ENCODE data around the gene QRICH1.

QRICH1 gene

GRCh38 chr3:49032646-49033304, 61.1 kb downstream of the QRICH1 start:
- DNase-seq, result no peak

DNA sequence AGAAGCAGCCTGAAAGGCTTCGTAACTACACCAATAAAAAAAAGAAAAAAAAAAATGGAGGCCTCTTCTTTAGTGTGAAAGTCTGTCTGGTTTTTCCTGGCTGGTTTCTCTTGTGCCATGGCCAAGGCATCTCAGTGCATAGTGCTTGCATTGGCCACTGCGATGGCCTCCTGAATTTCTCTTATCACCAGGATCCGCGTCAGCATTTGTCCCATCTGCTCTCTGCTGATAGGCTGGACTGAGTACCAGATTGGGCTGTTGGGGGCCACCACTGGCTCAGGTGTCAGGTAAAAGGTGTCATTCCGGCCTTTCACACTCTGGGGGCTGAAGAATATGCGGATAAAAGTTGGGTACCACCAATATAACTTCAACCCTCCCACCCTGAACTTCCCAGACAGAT, 63.5 kb downstream of the QRICH1 start:
- no peak for DNase-seq

DNA sequence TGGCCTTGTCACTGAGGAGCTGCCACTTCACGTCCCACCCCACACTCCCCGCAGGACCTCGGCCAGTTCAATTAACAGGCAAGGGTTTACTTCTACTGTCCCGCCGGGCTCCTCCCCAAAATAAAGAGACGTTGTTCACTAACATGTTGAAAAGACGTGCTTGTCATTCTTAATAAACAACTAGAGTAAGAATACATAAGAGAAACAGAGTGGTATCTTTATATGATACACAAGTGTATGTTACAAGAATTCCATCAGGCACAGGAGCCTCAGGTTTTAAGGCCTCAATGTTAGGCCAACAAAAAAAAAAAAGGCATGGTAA, 64.3 kb downstream of the QRICH1 start:
- no peak for DNase-seq

GRCh38 chr3:49028673-49029562, 65.0 kb downstream of the QRICH1 start, which contains the start of gene IMPDH2:
IMPDH2 (minus strand) TSS chr3:49029398; CDS start chr3:49029350, 48 bp downstream.
- peak; percentile 75 for DNase-seq

- no peak for DNase-seq
Measured at GRCh38 chr3:49028298-49028672, 65.6 kb downstream of the QRICH1 start.

DNA sequence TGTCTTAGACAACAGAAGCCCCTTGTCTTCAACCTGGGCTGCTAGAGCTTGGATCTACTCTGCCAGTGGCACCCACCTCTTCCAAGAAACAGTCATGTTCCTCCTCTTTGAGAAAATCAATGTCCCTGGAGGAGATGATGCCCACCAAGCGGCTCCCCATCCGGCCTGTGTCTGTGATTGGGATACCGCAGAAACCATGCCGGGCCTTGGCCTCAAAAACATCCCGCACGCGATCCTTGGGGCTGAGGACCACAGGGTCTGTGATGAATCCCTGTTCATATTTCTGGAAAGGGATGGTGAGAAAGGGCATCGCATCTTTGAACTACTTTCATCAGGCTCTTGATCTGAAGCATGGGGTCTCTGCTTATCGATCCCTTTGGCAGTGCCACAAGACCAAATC, 66.2 kb downstream of the QRICH1 start:
- DNase-seq, result no peak

DNA sequence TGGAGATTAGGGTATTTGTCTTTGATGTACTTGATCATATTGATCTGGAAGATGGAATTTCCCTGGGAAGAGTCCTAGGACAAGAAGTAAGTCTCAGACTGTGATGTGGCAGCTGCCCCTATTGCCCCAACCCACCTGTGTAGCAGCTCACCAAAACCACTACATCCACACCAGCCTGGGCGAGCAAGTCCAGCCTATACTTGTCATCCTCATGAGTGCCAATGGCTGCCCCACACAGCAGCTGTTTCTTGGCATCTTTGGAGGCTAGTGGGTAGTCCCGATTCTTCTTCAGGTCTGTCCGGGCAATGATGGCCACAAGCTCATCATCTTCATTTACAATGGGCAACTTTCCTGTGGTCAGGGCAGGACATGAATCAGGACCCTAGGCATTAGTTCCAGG, 67.3 kb downstream of the QRICH1 start:
- no peak for DNase-seq

- no peak for DNase-seq
Measured at GRCh38 chr3:49025793-49026520, 67.9 kb downstream of the QRICH1 start.

DNA sequence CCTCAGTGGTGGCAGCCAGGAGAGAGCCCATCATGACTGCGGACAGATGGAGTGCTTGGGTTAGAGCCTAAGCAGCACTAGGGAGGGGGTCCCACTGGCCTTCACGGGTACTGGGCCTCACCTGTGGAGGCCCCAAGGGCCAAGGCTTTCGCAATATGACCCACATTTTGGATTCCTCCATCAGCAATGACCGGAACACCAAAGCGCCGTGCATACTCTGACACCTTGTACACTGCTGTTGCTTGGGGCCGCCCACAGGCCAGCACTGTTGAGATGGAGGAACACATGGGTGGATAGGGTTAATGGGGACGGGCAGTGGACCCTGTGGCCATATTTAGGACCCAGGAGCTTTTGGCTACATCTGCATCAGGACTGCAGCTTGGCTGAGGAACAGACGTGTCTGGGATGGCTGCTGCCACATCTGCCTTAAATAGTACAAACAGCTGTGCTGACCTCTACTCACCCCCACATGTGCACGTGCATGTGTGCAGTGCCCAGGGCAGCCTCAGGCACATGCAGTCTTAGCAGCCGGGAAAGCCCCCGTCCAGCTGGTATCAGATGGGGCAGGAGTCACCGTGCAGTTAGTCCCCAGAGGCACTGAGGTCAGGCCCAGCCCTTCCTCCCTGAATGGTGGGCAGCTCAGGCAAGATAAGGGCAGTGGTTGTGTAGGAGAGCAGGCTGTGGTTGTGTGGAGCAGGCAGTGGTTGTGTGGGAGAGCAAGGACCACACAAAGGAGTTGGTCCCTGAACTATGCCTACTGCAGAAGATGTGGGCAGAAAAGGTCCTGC, 68.7 kb downstream of the QRICH1 start:
- no peak for DNase-seq

- no peak for DNase-seq
Measured at GRCh38 chr3:49024449-49024848, 69.4 kb downstream of the QRICH1 start.

DNA sequence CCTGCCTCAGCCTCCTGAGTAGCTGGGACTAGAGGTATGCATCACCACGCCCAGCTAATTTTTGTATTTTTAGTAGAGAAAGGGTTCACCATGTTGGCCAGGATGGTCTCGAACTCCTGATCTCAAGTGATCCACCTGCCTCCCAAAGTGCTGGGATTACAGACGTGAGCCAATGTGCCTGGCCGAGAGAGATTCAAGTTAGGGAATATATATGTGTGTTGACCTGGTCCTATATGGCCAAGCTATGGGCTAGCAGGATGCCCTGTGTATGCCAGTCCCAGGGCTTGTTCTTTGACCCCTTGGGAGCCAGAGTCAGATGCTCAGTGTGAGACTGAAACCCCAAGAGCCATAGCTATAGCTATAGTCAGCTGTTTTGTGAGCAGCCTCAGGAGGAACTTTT, 70.1 kb downstream of the QRICH1 start:
- no peak for DNase-seq

DNA sequence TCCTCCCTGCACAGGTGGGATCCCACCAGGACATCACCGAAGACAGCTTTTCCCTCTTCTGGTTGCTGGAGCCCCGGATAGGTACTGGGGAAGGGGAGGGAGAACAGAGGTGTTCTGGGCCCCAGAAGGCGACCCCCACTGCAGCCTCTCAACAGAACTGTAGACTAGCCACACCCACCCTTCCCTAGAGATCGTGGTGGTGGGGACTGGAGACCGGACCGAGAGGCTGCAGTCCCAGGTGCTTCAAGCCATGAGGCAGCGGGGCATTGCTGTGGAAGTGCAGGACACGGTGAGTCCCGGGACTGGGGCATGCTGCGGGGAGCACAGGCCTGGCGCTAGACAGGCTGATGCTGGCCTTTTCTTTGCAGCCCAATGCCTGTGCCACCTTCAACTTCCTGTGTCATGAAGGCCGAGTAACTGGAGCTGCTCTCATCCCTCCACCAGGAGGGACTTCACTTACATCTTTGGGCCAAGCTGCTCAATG, 71.1 kb downstream of the QRICH1 start:
- no peak for DNase-seq

GRCh38 chr3:49021813-49022687, 71.8 kb downstream of the QRICH1 start, which contains the start of gene NDUFAF3:
NDUFAF3 (plus strand) TSS chr3:49022121; CDS start chr3:49022145, 24 bp downstream.
- DNase-seq, result peak; percentile 89

GRCh38 chr3:49021213-49021812, 72.6 kb downstream of the QRICH1 start:
- peak; percentile 93 for DNase-seq

- DNase-seq, result no peak
Measured at GRCh38 chr3:49020330-49021212, 73.3 kb downstream of the QRICH1 start.

GRCh38 chr3:49019941-49020329, 73.9 kb downstream of the QRICH1 start:
- no peak for DNase-seq

DNA sequence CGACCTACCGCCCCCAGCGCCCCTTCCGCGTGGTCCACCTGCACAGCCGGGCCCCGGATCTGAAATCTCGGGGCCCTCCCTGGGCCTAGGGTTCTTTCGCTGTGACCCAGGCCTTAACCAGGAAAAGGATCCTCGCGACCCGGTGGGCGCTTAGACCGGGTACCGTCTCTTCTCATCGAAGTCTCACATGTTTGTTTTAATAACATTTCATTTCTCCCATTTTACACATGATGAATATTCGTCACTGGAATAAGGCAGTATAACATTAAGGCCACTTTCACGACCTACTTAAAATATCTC, 75.2 kb downstream of the QRICH1 start:
- DNase-seq, result no peak

- no peak for DNase-seq
Measured at GRCh38 chr3:49017971-49018706, 75.7 kb downstream of the QRICH1 start, which contains the start of gene DALRD3. DALRD3 (minus strand) TSS chr3:49018580; CDS start chr3:49018564, 16 bp downstream.

DNA sequence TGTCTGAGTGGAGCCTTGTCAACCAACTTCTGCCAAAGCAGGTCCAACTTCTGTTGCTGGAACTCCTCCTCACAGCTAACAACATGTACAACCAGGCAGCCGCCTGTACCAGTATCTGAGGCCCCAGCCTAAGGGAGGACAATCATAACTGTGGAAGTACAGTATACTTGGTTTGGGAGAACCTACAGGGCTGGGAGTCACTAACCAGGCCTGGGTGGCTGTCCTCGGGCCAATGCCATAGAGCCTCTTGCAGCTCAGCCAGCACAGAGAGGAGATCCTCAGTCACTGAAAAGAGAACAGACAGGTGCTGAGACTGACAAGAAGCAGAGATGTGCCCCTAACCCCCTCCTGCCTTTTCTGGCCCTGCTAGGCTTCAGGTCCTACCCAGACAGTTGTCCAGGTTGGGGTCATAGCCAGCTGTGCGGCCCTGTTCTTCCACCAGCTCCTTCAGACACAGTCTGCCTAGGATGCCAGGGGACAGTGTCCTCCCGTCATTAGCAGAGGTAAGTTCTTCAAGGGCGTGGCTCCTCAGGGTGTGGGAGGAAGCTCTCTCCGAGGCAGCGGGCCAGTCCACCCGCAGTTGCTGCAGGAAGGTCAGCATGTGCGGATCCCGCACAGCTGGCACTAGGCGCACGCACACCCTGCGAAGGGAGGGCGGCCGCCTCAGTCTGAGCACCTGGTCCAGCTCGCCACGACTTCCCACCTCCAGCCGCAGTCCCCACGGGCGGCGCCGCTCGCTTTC, 76.5 kb downstream of the QRICH1 start:
- no peak for DNase-seq

Data from NCI-H2107 (cell line).